GM18520 (cell line): ENCODE measurements around the gene TECRL.

Experiments used
- ATAC-seq: cut with Tn5 transposase; IDR thresholded peaks from one replicate; pipeline ENCODE4 v1.9.1; 2021; ENCODE audit not compliant: unreplicated experiment

TECRL gene

GRCh38 chr4:64330143-64330542 lies 79.1 kb downstream of the TECRL start:
- no peak for ATAC-seq

- no peak for ATAC-seq
These were observed 82.0 kb downstream of the TECRL start for GRCh38 chr4:64327237-64327636.

- ATAC-seq: no peak
These were observed 82.7 kb downstream of the TECRL start for GRCh38 chr4:64326507-64326906.

GRCh38 chr4:64306255-64306565 lies 103.0 kb downstream of the TECRL start:
- no peak for ATAC-seq

GRCh38 chr4:64305565-64306254 lies 103.5 kb downstream of the TECRL start:
- no peak for ATAC-seq

- ATAC-seq: no peak
These were observed 136.8 kb downstream of the TECRL start for GRCh38 chr4:64272432-64272831.

GRCh38 chr4:64271601-64272081 lies 137.6 kb downstream of the TECRL start:
- no peak for ATAC-seq

GRCh38 chr4:64266669-64267068 lies 142.6 kb downstream of the TECRL start:
- ATAC-seq: no peak

GRCh38 chr4:64266263-64266662 lies 143.0 kb downstream of the TECRL start:
- ATAC-seq: no peak

GRCh38 chr4:64251781-64252180 lies 157.5 kb downstream of the TECRL start:
- ATAC-seq: no peak

GRCh38 chr4:64250488-64250887 lies 158.8 kb downstream of the TECRL start:
- ATAC-seq: no peak

- no peak for ATAC-seq
These were observed 159.2 kb downstream of the TECRL start for GRCh38 chr4:64250061-64250460.

GRCh38 chr4:64248186-64248585 lies 161.1 kb downstream of the TECRL start:
- ATAC-seq: no peak

GRCh38 chr4:64230709-64231310 lies 178.4 kb downstream of the TECRL start:
- no peak for ATAC-seq
